H4 (cell line): Measurements from ENCODE around the gene TUBB4B. TPM values are rescaled to one million over a fixed set of nuclear protein-coding genes. Genes with fewer than 3 reads are reported as not detected.
"Not testable (repeated sequence)": the region's sequence is repeated elsewhere in the genome, so short reads cannot be mapped to it uniquely, and the experiment has no call there.

ENCODE experiments used
- DNase-seq: peaks from one replicate; pipeline ENCODE4 v3.0.0-alpha.2; 2015; ENCODE audit warnings: low spot score
- total RNA-seq: library from RNA; depleted of rRNA; stranded (reverse); fragments of >200 nt; shearing (Covaris generic); gene quantifications from 2 replicates; pipeline ENCODE4 v1.2.3, GENCODE V29; 2014

TUBB4B gene
- total RNA-seq, 1 experiment from 2014 or later, result 180 TPM

GRCh38 chr9:137251490-137252268 lies 10.6 kb downstream of the TUBB4B start:
- DNase-seq, result no peak

GRCh38 chr9:137252555-137253506 lies 11.7 kb downstream of the TUBB4B start:
- DNase-seq, result no peak

GRCh38 chr9:137253717-137254623 lies 12.9 kb downstream of the TUBB4B start:
- no peak for DNase-seq

GRCh38 chr9:137254624-137255447 lies 13.7 kb downstream of the TUBB4B start, which contains the start of gene NELFB:
Gene NELFB, plus strand, starts transcription at chr9:137255327.
- DNase-seq, result peak; percentile 61

GRCh38 chr9:137255448-137256114 lies 14.5 kb downstream of the TUBB4B start:
- DNase-seq, result no peak

- DNase-seq, result no peak
Measured at GRCh38 chr9:137256362-137256761, 15.3 kb downstream of the TUBB4B start.

- DNase-seq, result no peak
Measured at GRCh38 chr9:137256856-137257255, 15.8 kb downstream of the TUBB4B start.

- not testable (repeated sequence) for DNase-seq
Measured at GRCh38 chr9:137262173-137262908, 21.3 kb downstream of the TUBB4B start.

GRCh38 chr9:137262909-137263285 lies 21.8 kb downstream of the TUBB4B start:
- no peak for DNase-seq

GRCh38 chr9:137263506-137263905 lies 22.4 kb downstream of the TUBB4B start:
- DNase-seq, result no peak

GRCh38 chr9:137264067-137264466 lies 23.0 kb downstream of the TUBB4B start:
- DNase-seq, result no peak

GRCh38 chr9:137265496-137266161 lies 24.5 kb downstream of the TUBB4B start:
- no peak for DNase-seq

- DNase-seq, result no peak
Measured at GRCh38 chr9:137266162-137266527, 25.1 kb downstream of the TUBB4B start.

- no peak for DNase-seq
Measured at GRCh38 chr9:137266585-137267453, 25.7 kb downstream of the TUBB4B start.

GRCh38 chr9:137267933-137268355 lies 26.9 kb downstream of the TUBB4B start:
- DNase-seq, result no peak

GRCh38 chr9:137268538-137269201 lies 27.6 kb downstream of the TUBB4B start:
- no peak for DNase-seq

- DNase-seq, result peak; percentile 69
Measured at GRCh38 chr9:137269231-137269772, 28.2 kb downstream of the TUBB4B start.
